HFFc6 (cell line): ENCODE data around the gene STX8. TPM values are rescaled to one million over a fixed set of nuclear protein-coding genes. Genes with fewer than 3 reads are reported as not detected.

Experiments used
- DNase-seq: peaks from one replicate; pipeline ENCODE4 v3.0.0-alpha.2; 2018
- H3K27ac Mint-ChIP-seq: 2 replicates; pipeline ENCODE4 v1.8.0; 2020; ENCODE audit warnings: mild to moderate bottlenecking, mixed read lengths
- H3K27me3 Mint-ChIP-seq: 2 replicates; pipeline ENCODE4 v1.8.0; 2021; ENCODE audit warnings: mild to moderate bottlenecking, moderate library complexity, mixed read lengths; ENCODE audit not compliant: insufficient read depth
- H3K36me3 Mint-ChIP-seq: 2 replicates; pipeline ENCODE4 v1.8.0; 2021; ENCODE audit warnings: low read depth, mixed read lengths
- H3K4me1 Mint-ChIP-seq: 2 replicates; pipeline ENCODE4 v1.8.0; 2020; ENCODE audit warnings: low read depth, mixed read lengths
- H3K4me3 Mint-ChIP-seq: 2 replicates; pipeline ENCODE4 v1.8.0; 2020; ENCODE audit warnings: mild to moderate bottlenecking, moderate library complexity, mixed read lengths
- H3K9me3 Mint-ChIP-seq: 2 replicates; pipeline ENCODE4 v1.8.0; 2020; ENCODE audit warnings: mild to moderate bottlenecking, mixed read lengths
- CTCF ChIP-seq: fragments of 200-600 bp; sonication (generic); IDR thresholded peaks from 2 replicates; pipeline ENCODE4 v1.5.0; 2021; ENCODE audit warnings: antibody characterized with exemption, mild to moderate bottlenecking
- total RNA-seq, 6 experiments: library from RNA; stranded (reverse); fragmentation: NEBNext Ultra II Directional; extraction: Animal tissue kit (Norgen Biotek cat#: 25700); gene quantifications; 2 replicates in 1 of 6; 3 replicates in 5 of 6; pipeline ENCODE4 v1.2.3, GENCODE V29; 2021

STX8 gene
- total RNA-seq, 6 experiments from 2014 or later, result 48.9 to 73.8 (median 60.9) TPM

GRCh38 chr17:9332132-9332494 lies 243.5 kb downstream of the STX8 start:
- no peaks in the 10 kb centered on the region; the same call in 1 of the 2 replicates for H3K27me3 Mint-ChIP-seq
- TF ChIP-seq CTCF, result no peak
- no peak overlapping the region for H3K4me3 Mint-ChIP-seq
- DNase-seq, result no peak
- H3K4me1 Mint-ChIP-seq, result no peaks in the 10 kb centered on the region
- H3K9me3 Mint-ChIP-seq, result peaks cover 28% of the 10 kb centered on the region
- peaks cover 25% of the 10 kb centered on the region for H3K36me3 Mint-ChIP-seq
- no peak overlapping the region for H3K27ac Mint-ChIP-seq

- no peak for TF ChIP-seq CTCF
- no peak for DNase-seq
- Mint-ChIP-seq H3K4me1 (no peaks in the 10 kb centered on the region), H3K4me3 (no peak overlapping the region), H3K27me3 (no peaks in the 10 kb centered on the region; the same call in none of the 2 replicates), H3K27ac (no peak overlapping the region), H3K36me3 (peaks cover 25% of the 10 kb centered on the region), H3K9me3 (peaks cover 30% of the 10 kb centered on the region)
Observed at GRCh38 chr17:9331279-9332131, 244.1 kb downstream of the STX8 start.

GRCh38 chr17:9330611-9331271 lies 244.9 kb downstream of the STX8 start:
- Mint-ChIP-seq H3K36me3 (peaks cover 23% of the 10 kb centered on the region), H3K27me3 (no peaks in the 10 kb centered on the region; the same call in none of the 2 replicates), H3K4me3 (no peak overlapping the region), H3K4me1 (no peaks in the 10 kb centered on the region), H3K9me3 (peaks cover 32% of the 10 kb centered on the region), H3K27ac (no peak overlapping the region)
- TF ChIP-seq CTCF, result no peak
- DNase-seq, result no peak

GRCh38 chr17:9330141-9330540 lies 245.5 kb downstream of the STX8 start:
- Mint-ChIP-seq H3K27me3 (no peaks in the 10 kb centered on the region; the same call in none of the 2 replicates), H3K9me3 (peaks cover 26% of the 10 kb centered on the region), H3K36me3 (peaks cover 17% of the 10 kb centered on the region), H3K4me3 (no peak overlapping the region), H3K27ac (no peak overlapping the region), H3K4me1 (no peaks in the 10 kb centered on the region)
- DNase-seq, result no peak
- no peak for TF ChIP-seq CTCF

- no peak overlapping the region for H3K27ac Mint-ChIP-seq
- H3K27me3 Mint-ChIP-seq, result no peaks in the 10 kb centered on the region; the same call in none of the 2 replicates
- no peaks in the 10 kb centered on the region for H3K4me1 Mint-ChIP-seq
- DNase-seq, result no peak
- TF ChIP-seq CTCF, result no peak
- peaks cover 10% of the 10 kb centered on the region for H3K36me3 Mint-ChIP-seq
- no peak overlapping the region for H3K4me3 Mint-ChIP-seq
- peaks cover 19% of the 10 kb centered on the region for H3K9me3 Mint-ChIP-seq
Observed at GRCh38 chr17:9329251-9329921, 246.2 kb downstream of the STX8 start.
